HepG2 (cell line): Measurements from ENCODE around the gene FAM83E. TPM values are rescaled to one million over a fixed set of nuclear protein-coding genes. Genes with fewer than 3 reads are reported as not detected.

Source experiments
- ATAC-seq: fragments of 200-7000 bp; cut with Tn5 transposase; 3 replicates; pipeline ENCODE4 v1.9.1; 2020; ENCODE audit warnings: mild to moderate bottlenecking, moderate library complexity
- BruUV-seq: library from RNA; stranded (reverse); fragments of 400-500 nt; replicated peaks from 2 replicates; lab custom pipeline; 2021; lab: Mats Ljungman, UMichigan
- CTCF ChIA-PET: fragments of 300-600 bp; formaldehyde crosslinking; extraction: SDS; loops from one replicate; lab custom pipeline; 2021; ENCODE audit warnings: low total read pairs, inconsistent platforms, low intra/inter-chr PET ratio; lab: Yijun Ruan, JAX
- POLR2A ChIA-PET: fragments of 350-600 bp; sonication (Branson Sonifier 250); formaldehyde crosslinking; loops from one replicate; lab custom pipeline; 2020; ENCODE audit warnings: antibody characterized with exemption, inconsistent platforms; lab: Yijun Ruan, JAX
- DNase-seq: peaks from one replicate; pipeline ENCODE4 v3.0.0-alpha.2; 2015; ENCODE audit warnings: low spot score
- FAIRE-seq: peaks from 3 replicates; lab custom pipeline; 2011; peaks lifted over from hg19 to GRCh38; lab: Jason Lieb, UNC
- H2AFZ ChIP-seq: one replicate; pipeline ENCODE4 v1.6.1; 2011; ENCODE audit warnings: low read length, inconsistent platforms
- H3K27ac ChIP-seq: fragments of 300-600 bp; 3 replicates; pipeline ENCODE4 v1.8.0; 2011; ENCODE audit warnings: mixed run types, mild to moderate bottlenecking, mixed read lengths, low read length, inconsistent platforms; ENCODE audit not compliant: insufficient read depth; ENCODE audit errors: extremely low read length
- H3K27me3 ChIP-seq, 2 experiments: fragments of 200-600 bp in 1 of 2; 2 replicates in 1 of 2; 3 replicates in 1 of 2; pipeline versions ENCODE4 v1.6.0 to v1.8.0; 2011; ENCODE audit warnings: low read length in 2 of 2, mild to moderate bottlenecking in 2 of 2, moderate library complexity in 2 of 2, inconsistent platforms in 1 of 2; ENCODE audit not compliant: insufficient read depth in 2 of 2, control insufficient read depth in 1 of 2
- H3K36me3 ChIP-seq, 2 experiments: fragments of 200-600 bp in 1 of 2; replicated peaks in 1 of 2; 2 replicates in 1 of 2; 3 replicates in 1 of 2; pipeline versions ENCODE4 v1.5.1 to v1.8.0; 2011; ENCODE audit warnings: low read length in 2 of 2, inconsistent platforms in 1 of 2; ENCODE audit not compliant: insufficient read depth in 2 of 2, control insufficient read depth in 1 of 2
- H3K4me1 ChIP-seq: 2 replicates; pipeline ENCODE4 v1.5.1; 2012; ENCODE audit warnings: low read length, inconsistent platforms; ENCODE audit not compliant: insufficient read depth
- H3K4me2 ChIP-seq: 2 replicates; pipeline ENCODE4 v1.6.0; 2011; ENCODE audit warnings: low read depth, low read length, inconsistent platforms
- H3K4me3 ChIP-seq, 3 experiments: fragments of 200-600 bp in 1 of 3; sonication (generic), shearing (Covaris generic) in 1 of 3; replicated peaks in 1 of 3; 2 replicates each; pipeline ENCODE4 v1.5.1; 2011 to 2016; ENCODE audit warnings: low read length in 3 of 3, inconsistent platforms in 2 of 3, low read depth in 2 of 3, mild to moderate bottlenecking in 2 of 3, control low read depth in 1 of 3, mixed read lengths in 1 of 3; ENCODE audit not compliant: insufficient read depth in 1 of 3
- H3K79me2 ChIP-seq: one replicate; pipeline ENCODE4 v1.6.1; 2011; ENCODE audit warnings: low read length, inconsistent platforms; ENCODE audit not compliant: insufficient read depth
- H3K9ac ChIP-seq: 2 replicates; pipeline ENCODE4 v1.6.0; 2011; ENCODE audit warnings: mild to moderate bottlenecking, low read depth, low read length, inconsistent platforms; ENCODE audit not compliant: insufficient read depth
- H3K9me3 ChIP-seq: 2 replicates; pipeline ENCODE4 v1.5.1; 2012; ENCODE audit warnings: mild to moderate bottlenecking, low read length
- H4K20me1 ChIP-seq: 2 replicates; pipeline ENCODE4 v1.6.0; 2011; ENCODE audit warnings: inconsistent platforms, mild to moderate bottlenecking, low read length, moderate library complexity; ENCODE audit not compliant: insufficient read depth
- FLYWCH1 ChIP-seq: sonication (generic); formaldehyde crosslinking; IDR thresholded peaks from 2 replicates; pipeline ENCODE4 v1.8.1; 2023; ENCODE audit warnings: mild to moderate bottlenecking, missing genetic modification reagents
- KLF6 ChIP-seq: IDR thresholded peaks from 2 replicates; pipeline ENCODE4 v1.8.0; 2016; ENCODE audit warnings: missing biosample characterization, missing genetic modification reagents
- NR2F1 ChIP-seq, 2 experiments: fragments of 450-650 bp in 1 of 2; formaldehyde crosslinking in 1 of 2; IDR thresholded peaks; 2 replicates each; pipeline versions ENCODE4 v1.5.0 to v1.6.1; 2016 to 2020; ENCODE audit warnings: mild to moderate bottlenecking in 1 of 2, missing compliant biosample characterization in 1 of 2, missing genetic modification reagents in 1 of 2, moderate library complexity in 1 of 2
- NR2F6 ChIP-seq, 2 experiments: IDR thresholded peaks; 2 replicates each; pipeline ENCODE4 v1.6.1; 2016; ENCODE audit warnings: antibody characterized with exemption in 1 of 2, mild to moderate bottlenecking in 1 of 2
- ZNF546 ChIP-seq: sonication (generic); formaldehyde crosslinking; conservative IDR thresholded peaks from 2 replicates; pipeline ENCODE4 v1.8.1; 2023; ENCODE audit warnings: mild to moderate bottlenecking, missing genetic modification reagents
- WGBS: methylation state at CpG from one replicate; pipeline ENCODE4 v1.1.6; 2017; ENCODE audit warnings: low lambda C conversion rate; 5-methylcytosine and 5-hydroxymethylcytosine counted together
- in situ Hi-C: cut with HindIII; loops from 2 replicates; pipeline ENCODE4 v1.10.0; 2017; ENCODE audit warnings: low pct_unique_long_range_greater_than_20kb; ENCODE audit not compliant: extremely low pct_ligation_motif_present
- intact Hi-C: fragments of 100-400 bp; cut with micrococcal nuclease; formaldehyde crosslinking; loops from one replicate; pipeline ENCODE4 v1.10.0; 2022; ENCODE audit not compliant: unreplicated experiment
- polyA plus RNA-seq, 8 experiments: library from polyadenylated mRNA; depleted of rRNA in 3 of 8; stranded (reverse) in 7 of 8; unstranded in 1 of 8; fragments of >200 nt; fragmentation: Illumina TruSeq in 4 of 8; extraction: Trizol in 4 of 8; gene quantifications; 2 replicates each; pipeline versions ENCODE4 v1.2.1 to v1.2.3, GENCODE V29; 2011 to 2016; ENCODE audit warnings: low read depth in 4 of 8, missing spikeins in 1 of 8, mixed read lengths in 1 of 8; ENCODE audit not compliant: insufficient read depth in 1 of 8
- total RNA-seq, 5 experiments: library from RNA; depleted of rRNA; stranded (reverse); fragments of >200 nt; fragmentation: Illumina TruSeq; extraction: Trizol; gene quantifications; 2 replicates each; pipeline ENCODE4 v1.2.3, GENCODE V29; 2016; ENCODE audit warnings: low read depth in 1 of 5
- TF ChIP-seq, protein P1 (sequence below): sonication (generic); formaldehyde crosslinking; IDR thresholded peaks from 2 replicates; pipeline ENCODE4 v1.4.0; 2020; ENCODE audit warnings: mild to moderate bottlenecking, missing genetic modification reagents

FAM83E gene
- total and polyA plus RNA-seq, 2 of the 13 experiments (the other 11 are each of a cell fraction or from before 2014, with no cell fraction given), result 0.18 to 0.60 TPM

DNA sequence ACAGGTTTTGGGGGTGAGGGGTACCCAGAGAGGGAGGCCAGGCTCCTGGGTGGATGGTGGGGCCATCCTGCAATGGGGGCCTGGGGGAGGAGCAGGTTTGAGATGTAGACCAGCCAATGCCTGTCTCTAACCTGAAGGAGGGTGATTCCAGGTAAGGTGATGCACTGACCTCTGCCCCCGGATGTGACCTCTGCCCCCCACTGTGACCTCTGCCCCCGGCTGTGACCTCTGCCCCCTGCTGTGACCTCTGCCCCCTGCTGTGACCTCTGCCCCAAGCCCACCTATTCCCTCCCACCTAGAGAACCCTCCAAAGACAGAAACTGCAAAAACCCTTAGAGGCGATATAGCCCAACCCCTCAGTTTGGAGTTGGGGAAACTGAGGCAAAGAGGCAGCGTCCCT, 18.6 kb downstream of the FAM83E start:
- Histone ChIP-seq H3K36me3 (no peaks in the 10 kb centered on the region), H3K4me2 (no peak overlapping the region), H3K4me1 (peaks cover 11% of the 10 kb centered on the region; the same call in 1 of the 2 replicates), H3K9me3 (no peaks in the 10 kb centered on the region), H4K20me1 (no peaks in the 10 kb centered on the region), H3K4me3 (no peak overlapping the region), H2AFZ (no peak overlapping the region), H3K27ac (no peak overlapping the region), H3K9ac (no peak overlapping the region), H3K27me3 (peaks cover 0 to 12% of the 10 kb centered on the region in 2 experiments; a peak in 3 of 5 replicates), H3K79me2 (no peaks in the 10 kb centered on the region)
- no peak for TF ChIP-seq KLF6
- peak; percentile 25; the same call in 1 of the 2 replicates for TF ChIP-seq NR2F6 (IDR thresholded peaks at IDR 0.05)
- no peak for TF ChIP-seq NR2F6 (CRISPR knock-in tag; IDR thresholded peaks at IDR 0.05)
- no peak for TF ChIP-seq ZNF546 (CRISPR knock-in tag)
- TF ChIP-seq, protein P1, sequence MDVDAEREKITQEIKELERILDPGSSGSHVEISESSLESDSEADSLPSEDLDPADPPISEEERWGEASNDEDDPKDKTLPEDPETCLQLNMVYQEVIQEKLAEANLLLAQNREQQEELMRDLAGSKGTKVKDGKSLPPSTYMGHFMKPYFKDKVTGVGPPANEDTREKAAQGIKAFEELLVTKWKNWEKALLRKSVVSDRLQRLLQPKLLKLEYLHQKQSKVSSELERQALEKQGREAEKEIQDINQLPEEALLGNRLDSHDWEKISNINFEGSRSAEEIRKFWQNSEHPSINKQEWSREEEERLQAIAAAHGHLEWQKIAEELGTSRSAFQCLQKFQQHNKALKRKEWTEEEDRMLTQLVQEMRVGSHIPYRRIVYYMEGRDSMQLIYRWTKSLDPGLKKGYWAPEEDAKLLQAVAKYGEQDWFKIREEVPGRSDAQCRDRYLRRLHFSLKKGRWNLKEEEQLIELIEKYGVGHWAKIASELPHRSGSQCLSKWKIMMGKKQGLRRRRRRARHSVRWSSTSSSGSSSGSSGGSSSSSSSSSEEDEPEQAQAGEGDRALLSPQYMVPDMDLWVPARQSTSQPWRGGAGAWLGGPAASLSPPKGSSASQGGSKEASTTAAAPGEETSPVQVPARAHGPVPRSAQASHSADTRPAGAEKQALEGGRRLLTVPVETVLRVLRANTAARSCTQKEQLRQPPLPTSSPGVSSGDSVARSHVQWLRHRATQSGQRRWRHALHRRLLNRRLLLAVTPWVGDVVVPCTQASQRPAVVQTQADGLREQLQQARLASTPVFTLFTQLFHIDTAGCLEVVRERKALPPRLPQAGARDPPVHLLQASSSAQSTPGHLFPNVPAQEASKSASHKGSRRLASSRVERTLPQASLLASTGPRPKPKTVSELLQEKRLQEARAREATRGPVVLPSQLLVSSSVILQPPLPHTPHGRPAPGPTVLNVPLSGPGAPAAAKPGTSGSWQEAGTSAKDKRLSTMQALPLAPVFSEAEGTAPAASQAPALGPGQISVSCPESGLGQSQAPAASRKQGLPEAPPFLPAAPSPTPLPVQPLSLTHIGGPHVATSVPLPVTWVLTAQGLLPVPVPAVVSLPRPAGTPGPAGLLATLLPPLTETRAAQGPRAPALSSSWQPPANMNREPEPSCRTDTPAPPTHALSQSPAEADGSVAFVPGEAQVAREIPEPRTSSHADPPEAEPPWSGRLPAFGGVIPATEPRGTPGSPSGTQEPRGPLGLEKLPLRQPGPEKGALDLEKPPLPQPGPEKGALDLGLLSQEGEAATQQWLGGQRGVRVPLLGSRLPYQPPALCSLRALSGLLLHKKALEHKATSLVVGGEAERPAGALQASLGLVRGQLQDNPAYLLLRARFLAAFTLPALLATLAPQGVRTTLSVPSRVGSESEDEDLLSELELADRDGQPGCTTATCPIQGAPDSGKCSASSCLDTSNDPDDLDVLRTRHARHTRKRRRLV (CRISPR knock-in tag), result no peak
- no peak for TF ChIP-seq FLYWCH1 (CRISPR knock-in tag)
- peak in 1 of 2 experiments; percentile 47; a peak in 1 of 4 replicates for TF ChIP-seq NR2F1 (CRISPR knock-in tag; IDR thresholded peaks at IDR 0.05)
- FAIRE-seq, result no peak
- WGBS, result 75% methylated on average over 2 of the region's 4 CpGs
- BruUV-seq, result no TSS peak
- in situ Hi-C loops (no loop called here), intact Hi-C loops (no loop called here)
- ATAC-seq, result no peak
- ChIA-PET POLR2A (no interaction called here), CTCF (no interaction called here)
- no peak for DNase-seq
